ENCODE data around the gene CENPP. TPM values are rescaled to one million over a fixed set of nuclear protein-coding genes. Genes with fewer than 3 reads are reported as not detected.

CENPP gene
- total RNA-seq, 1 donor from 2014 or later, result 7.7 TPM

DNA sequence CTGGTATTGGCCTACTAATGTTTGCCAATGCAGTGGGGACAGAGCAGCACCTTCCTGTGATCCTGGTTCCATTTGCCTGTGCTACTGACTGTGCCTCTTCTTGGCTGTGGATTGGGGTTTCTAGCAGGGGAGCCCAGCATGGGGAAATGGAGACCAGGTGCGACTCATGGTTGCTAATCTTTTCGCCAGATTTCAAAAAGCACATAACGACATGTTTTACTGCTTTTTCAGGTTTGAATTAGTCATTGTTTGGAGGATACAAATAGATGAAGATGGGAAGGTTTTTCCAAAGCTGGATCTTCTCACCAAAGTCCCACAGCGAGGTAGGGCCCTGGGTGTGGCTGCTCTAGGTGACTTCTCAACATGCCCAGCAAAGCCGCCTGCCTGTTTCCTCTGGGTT is 286.5 kb downstream of the CENPP start:
- TF ChIP-seq, protein P1, sequence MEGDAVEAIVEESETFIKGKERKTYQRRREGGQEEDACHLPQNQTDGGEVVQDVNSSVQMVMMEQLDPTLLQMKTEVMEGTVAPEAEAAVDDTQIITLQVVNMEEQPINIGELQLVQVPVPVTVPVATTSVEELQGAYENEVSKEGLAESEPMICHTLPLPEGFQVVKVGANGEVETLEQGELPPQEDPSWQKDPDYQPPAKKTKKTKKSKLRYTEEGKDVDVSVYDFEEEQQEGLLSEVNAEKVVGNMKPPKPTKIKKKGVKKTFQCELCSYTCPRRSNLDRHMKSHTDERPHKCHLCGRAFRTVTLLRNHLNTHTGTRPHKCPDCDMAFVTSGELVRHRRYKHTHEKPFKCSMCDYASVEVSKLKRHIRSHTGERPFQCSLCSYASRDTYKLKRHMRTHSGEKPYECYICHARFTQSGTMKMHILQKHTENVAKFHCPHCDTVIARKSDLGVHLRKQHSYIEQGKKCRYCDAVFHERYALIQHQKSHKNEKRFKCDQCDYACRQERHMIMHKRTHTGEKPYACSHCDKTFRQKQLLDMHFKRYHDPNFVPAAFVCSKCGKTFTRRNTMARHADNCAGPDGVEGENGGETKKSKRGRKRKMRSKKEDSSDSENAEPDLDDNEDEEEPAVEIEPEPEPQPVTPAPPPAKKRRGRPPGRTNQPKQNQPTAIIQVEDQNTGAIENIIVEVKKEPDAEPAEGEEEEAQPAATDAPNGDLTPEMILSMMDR (IDR thresholded peaks at IDR 0.05), result no peak
- DNase-seq (ENCODE audit: low spot score), result no peak
- Mint-ChIP-seq H3K4me3 (ENCODE audit: unreplicated experiment) (no peak overlapping the region), H3K27ac (ENCODE audit: unreplicated experiment) (no peak overlapping the region), H3K27me3 (ENCODE audit: low read depth) (no peaks in the 10 kb centered on the region), H3K4me1 (ENCODE audit: low read depth) (peaks cover 35% of the 10 kb centered on the region), H3K9me3 (ENCODE audit: low read depth) (no peaks in the 10 kb centered on the region), H3K36me3 (ENCODE audit: low read depth) (peaks cover 42% of the 10 kb centered on the region)

DNA sequence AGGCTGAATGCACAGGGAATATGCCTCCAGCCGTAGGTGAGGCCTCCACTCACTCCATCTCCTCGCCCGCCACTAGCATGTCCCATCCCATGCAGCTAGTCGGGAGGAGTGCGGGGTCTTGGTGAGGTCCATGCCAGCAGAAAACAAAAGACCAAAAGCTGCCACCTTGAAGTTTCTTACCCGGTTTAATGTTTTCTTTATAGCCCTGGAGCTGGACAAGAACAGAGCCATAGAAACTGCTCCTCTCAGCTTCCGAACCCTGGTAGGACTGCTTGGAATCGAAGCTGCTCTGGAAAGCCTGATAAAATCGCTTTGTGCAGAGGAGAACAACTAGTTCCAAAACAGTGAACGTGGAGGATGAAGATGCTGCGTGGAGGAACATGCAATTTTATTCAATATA is 287.1 kb downstream of the CENPP start:
- H3K9me3 Mint-ChIP-seq (ENCODE audit: low read depth), result no peaks in the 10 kb centered on the region
- no peaks in the 10 kb centered on the region for H3K27me3 Mint-ChIP-seq (ENCODE audit: low read depth)
- no peak overlapping the region for H3K4me3 Mint-ChIP-seq (ENCODE audit: unreplicated experiment)
- TF ChIP-seq, protein P1 (IDR thresholded peaks at IDR 0.05), result no peak
- peaks cover 42% of the 10 kb centered on the region for H3K36me3 Mint-ChIP-seq (ENCODE audit: low read depth)
- H3K4me1 Mint-ChIP-seq (ENCODE audit: low read depth), result peaks cover 30% of the 10 kb centered on the region
- DNase-seq (ENCODE audit: low spot score), result no peak
- H3K27ac Mint-ChIP-seq (ENCODE audit: unreplicated experiment), result peak overlapping the region; percentile 45

DNA sequence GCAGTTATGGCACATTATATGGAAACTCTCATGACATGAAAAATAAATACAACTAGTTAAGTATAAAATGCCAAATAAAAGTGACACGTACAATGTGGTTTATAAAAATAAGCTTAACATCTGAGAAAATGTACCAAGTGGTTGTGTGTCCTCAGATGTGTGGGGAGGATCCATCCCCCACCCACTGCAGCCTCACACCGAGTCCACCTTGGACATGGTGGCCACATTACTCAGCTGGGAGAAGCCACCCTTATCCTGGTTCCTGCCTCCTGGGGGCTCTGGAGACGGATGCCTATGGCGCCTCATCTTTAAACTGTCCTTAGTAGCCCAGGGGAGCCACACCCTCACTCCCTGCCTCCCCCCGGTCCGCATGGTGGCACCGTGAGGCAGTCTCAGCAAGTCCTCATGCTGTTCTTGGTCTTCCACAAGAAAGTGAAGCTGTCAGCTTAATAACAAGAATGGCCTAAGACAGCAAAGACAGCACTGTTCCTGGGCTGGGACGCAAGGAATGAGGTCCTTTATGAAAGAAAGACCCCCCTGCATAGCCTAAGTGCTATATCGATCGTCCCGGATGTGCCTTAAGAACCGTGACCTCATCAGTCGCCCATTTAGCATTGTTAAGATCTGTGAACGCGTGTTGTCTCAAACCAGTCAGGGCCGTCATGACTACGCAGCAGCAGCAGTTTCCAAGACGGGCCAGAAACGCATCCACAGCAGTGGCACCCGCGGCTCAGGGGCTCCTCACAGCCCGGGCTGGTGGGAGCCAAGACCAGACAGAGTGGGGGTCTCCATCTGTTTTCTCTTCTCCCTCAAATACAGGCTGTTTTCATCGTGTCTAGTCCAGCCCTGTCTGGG is 287.7 kb downstream of the CENPP start:
- H3K4me1 Mint-ChIP-seq (ENCODE audit: low read depth), result peaks cover 27% of the 10 kb centered on the region
- H3K27me3 Mint-ChIP-seq (ENCODE audit: low read depth), result no peaks in the 10 kb centered on the region
- no peak overlapping the region for H3K27ac Mint-ChIP-seq (ENCODE audit: unreplicated experiment)
- DNase-seq (ENCODE audit: low spot score), result no peak
- TF ChIP-seq, protein P1 (IDR thresholded peaks at IDR 0.05), result no peak
- H3K4me3 Mint-ChIP-seq (ENCODE audit: unreplicated experiment), result no peak overlapping the region
- peaks cover 42% of the 10 kb centered on the region for H3K36me3 Mint-ChIP-seq (ENCODE audit: low read depth)
- no peaks in the 10 kb centered on the region for H3K9me3 Mint-ChIP-seq (ENCODE audit: low read depth)

DNA sequence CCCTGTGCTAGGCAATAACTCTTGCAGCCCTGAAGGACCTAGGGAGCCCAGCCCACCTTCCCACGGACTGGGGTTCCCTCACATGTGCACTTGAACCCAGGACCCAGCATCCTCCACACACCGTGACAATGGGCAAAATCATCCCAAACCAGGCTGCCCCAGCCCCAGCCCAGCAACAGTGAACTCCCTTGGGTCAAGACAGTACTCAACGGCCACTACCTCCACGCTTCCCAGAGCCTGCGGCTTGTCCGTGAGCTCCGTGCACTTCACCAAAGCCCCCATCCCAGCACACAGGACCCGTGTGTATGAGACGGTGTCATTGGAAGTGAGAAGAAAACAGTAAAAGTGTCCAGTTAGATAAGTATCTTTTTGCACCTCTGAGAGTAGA is 288.4 kb downstream of the CENPP start:
- DNase-seq (ENCODE audit: low spot score), result no peak
- Mint-ChIP-seq H3K4me1 (ENCODE audit: low read depth) (peaks cover 27% of the 10 kb centered on the region), H3K27ac (ENCODE audit: unreplicated experiment) (no peak overlapping the region), H3K36me3 (ENCODE audit: low read depth) (peaks cover 45% of the 10 kb centered on the region), H3K27me3 (ENCODE audit: low read depth) (no peaks in the 10 kb centered on the region), H3K9me3 (ENCODE audit: low read depth) (no peaks in the 10 kb centered on the region), H3K4me3 (ENCODE audit: unreplicated experiment) (no peak overlapping the region)
- TF ChIP-seq, protein P1 (IDR thresholded peaks at IDR 0.05), result no peak

DNA sequence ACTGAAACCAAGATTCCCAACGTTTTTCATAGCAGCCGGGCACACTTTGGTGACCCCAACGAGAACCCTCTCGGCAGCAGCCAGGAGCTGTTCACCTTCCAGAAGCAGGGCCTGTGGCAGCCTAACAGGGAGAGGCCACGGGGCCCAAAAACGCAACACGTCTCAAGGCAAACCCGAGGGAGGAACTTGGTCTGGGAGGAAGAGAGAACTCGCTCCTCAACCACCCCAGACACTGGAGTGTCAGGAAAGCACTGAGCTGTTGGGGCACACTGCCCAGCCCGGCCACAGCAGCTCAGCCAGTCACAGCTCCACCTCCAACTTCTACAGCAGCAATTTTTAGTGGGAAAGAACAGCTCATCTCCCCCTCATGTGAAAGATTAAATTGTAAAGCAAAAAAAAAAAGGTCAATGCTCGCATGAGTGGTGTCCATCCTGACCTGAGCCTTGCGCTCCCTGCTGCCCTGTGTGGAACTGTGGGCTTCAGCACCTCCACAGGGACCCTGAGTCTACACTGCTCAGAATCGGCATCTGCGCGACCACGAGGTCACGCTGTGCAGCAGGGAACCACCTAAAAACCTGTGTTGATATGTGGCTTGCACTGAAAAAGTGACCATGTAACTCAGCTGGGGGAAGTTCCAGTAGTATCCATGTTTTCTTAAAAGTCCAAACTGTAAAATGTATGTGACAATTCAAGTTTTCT is 289.2 kb downstream of the CENPP start:
- H3K9me3 Mint-ChIP-seq (ENCODE audit: low read depth), result no peaks in the 10 kb centered on the region
- peaks cover 24% of the 10 kb centered on the region for H3K4me1 Mint-ChIP-seq (ENCODE audit: low read depth)
- no peak for DNase-seq (ENCODE audit: low spot score)
- H3K27ac Mint-ChIP-seq (ENCODE audit: unreplicated experiment), result no peak overlapping the region
- no peak overlapping the region for H3K4me3 Mint-ChIP-seq (ENCODE audit: unreplicated experiment)
- peaks cover 47% of the 10 kb centered on the region for H3K36me3 Mint-ChIP-seq (ENCODE audit: low read depth)
- TF ChIP-seq, protein P1 (IDR thresholded peaks at IDR 0.05), result no peak
- no peaks in the 10 kb centered on the region for H3K27me3 Mint-ChIP-seq (ENCODE audit: low read depth)
